ENCODE data around the gene ULBP3.
A peak's percentile ranks its signal among the peaks of the same experiment; 100 is the strongest.

ULBP3 gene

GRCh38 chr6:150043501-150044412 is 25.2 kb downstream of the ULBP3 start:
- H3K27ac ChIP-seq (ENCODE audit: low read depth, low read length) = no peak overlapping the region
- H3K4me1 ChIP-seq (ENCODE audit: control insufficient read depth, insufficient read depth, low read length, unreplicated experiment) = no peaks in the 10 kb centered on the region
- no peaks in the 10 kb centered on the region for H3K36me3 ChIP-seq (ENCODE audit: insufficient read depth, low read length)
- H3K27me3 ChIP-seq (ENCODE audit: insufficient read depth, low read length) = peaks cover 78% of the 10 kb centered on the region
- no peaks in the 10 kb centered on the region for H3K79me2 ChIP-seq (ENCODE audit: control insufficient read depth, insufficient read depth, low read length, unreplicated experiment)
- H3K4me3 ChIP-seq (ENCODE audit: low read depth, low read length) = no peak overlapping the region
- no peak overlapping the region for H2AFZ ChIP-seq (ENCODE audit: low read length, unreplicated experiment)

GRCh38 chr6:150043096-150043495 is 25.8 kb downstream of the ULBP3 start:
- H3K4me1 ChIP-seq (ENCODE audit: control insufficient read depth, insufficient read depth, low read length, unreplicated experiment) = peaks cover under 1% of the 10 kb centered on the region
- peaks cover 81% of the 10 kb centered on the region for H3K27me3 ChIP-seq (ENCODE audit: insufficient read depth, low read length)
- no peaks in the 10 kb centered on the region for H3K36me3 ChIP-seq (ENCODE audit: insufficient read depth, low read length)

GRCh38 chr6:150038202-150039062 is 30.5 kb downstream of the ULBP3 start:
- H3K4me3 ChIP-seq (ENCODE audit: low read depth, low read length) = peak overlapping the region; percentile 55
- peaks cover 97% of the 10 kb centered on the region for H3K27me3 ChIP-seq (ENCODE audit: insufficient read depth, low read length)
- H3K27ac ChIP-seq (ENCODE audit: low read depth, low read length) = no peak overlapping the region
- no peaks in the 10 kb centered on the region for H3K36me3 ChIP-seq (ENCODE audit: insufficient read depth, low read length)
- H3K79me2 ChIP-seq (ENCODE audit: control insufficient read depth, insufficient read depth, low read length, unreplicated experiment) = no peaks in the 10 kb centered on the region
- H2AFZ ChIP-seq (ENCODE audit: low read length, unreplicated experiment) = no peak overlapping the region
- peaks cover 7% of the 10 kb centered on the region for H3K4me1 ChIP-seq (ENCODE audit: control insufficient read depth, insufficient read depth, low read length, unreplicated experiment)

More at GRCh38 chr6:150043096-150043495, 25.8 kb downstream of the ULBP3 start:
- no peaks in the 10 kb centered on the region for H3K79me2 ChIP-seq (ENCODE audit: control insufficient read depth, insufficient read depth, low read length, unreplicated experiment)
- no peak overlapping the region for H2AFZ ChIP-seq (ENCODE audit: low read length, unreplicated experiment)
- H3K4me3 ChIP-seq (ENCODE audit: low read depth, low read length) = no peak overlapping the region
- H3K27ac ChIP-seq (ENCODE audit: low read depth, low read length) = no peak overlapping the region

- no peak overlapping the region for H2AFZ ChIP-seq (ENCODE audit: low read length, unreplicated experiment)
- H3K27ac ChIP-seq (ENCODE audit: low read depth, low read length) = no peak overlapping the region
- peaks cover 7% of the 10 kb centered on the region for H3K4me1 ChIP-seq (ENCODE audit: control insufficient read depth, insufficient read depth, low read length, unreplicated experiment)
- no peaks in the 10 kb centered on the region for H3K36me3 ChIP-seq (ENCODE audit: insufficient read depth, low read length)
- H3K4me3 ChIP-seq (ENCODE audit: low read depth, low read length) = peak overlapping the region; percentile 55
- no peaks in the 10 kb centered on the region for H3K79me2 ChIP-seq (ENCODE audit: control insufficient read depth, insufficient read depth, low read length, unreplicated experiment)
- peaks cover 96% of the 10 kb centered on the region for H3K27me3 ChIP-seq (ENCODE audit: insufficient read depth, low read length)
Measured at GRCh38 chr6:150037526-150038201, 31.3 kb downstream of the ULBP3 start.

GRCh38 chr6:150036081-150036480 is 32.8 kb downstream of the ULBP3 start:
- Histone ChIP-seq H3K4me3 (ENCODE audit: low read depth, low read length) (no peak overlapping the region), H3K27me3 (ENCODE audit: insufficient read depth, low read length) (peaks cover 90% of the 10 kb centered on the region), H3K36me3 (ENCODE audit: insufficient read depth, low read length) (no peaks in the 10 kb centered on the region), H2AFZ (ENCODE audit: low read length, unreplicated experiment) (no peak overlapping the region), H3K79me2 (ENCODE audit: control insufficient read depth, insufficient read depth, low read length, unreplicated experiment) (no peaks in the 10 kb centered on the region), H3K4me1 (ENCODE audit: control insufficient read depth, insufficient read depth, low read length, unreplicated experiment) (peaks cover 7% of the 10 kb centered on the region), H3K27ac (ENCODE audit: low read depth, low read length) (no peak overlapping the region)

- Histone ChIP-seq H3K4me1 (ENCODE audit: control insufficient read depth, insufficient read depth, low read length, unreplicated experiment) (peaks cover 7% of the 10 kb centered on the region), H3K79me2 (ENCODE audit: control insufficient read depth, insufficient read depth, low read length, unreplicated experiment) (no peaks in the 10 kb centered on the region), H3K27ac (ENCODE audit: low read depth, low read length) (no peak overlapping the region), H3K36me3 (ENCODE audit: insufficient read depth, low read length) (no peaks in the 10 kb centered on the region), H2AFZ (ENCODE audit: low read length, unreplicated experiment) (no peak overlapping the region), H3K4me3 (ENCODE audit: low read depth, low read length) (no peak overlapping the region), H3K27me3 (ENCODE audit: insufficient read depth, low read length) (peaks cover 84% of the 10 kb centered on the region)
Measured at GRCh38 chr6:150033207-150033771, 35.6 kb downstream of the ULBP3 start.

GRCh38 chr6:150032598-150032997 is 36.3 kb downstream of the ULBP3 start:
- Histone ChIP-seq H2AFZ (ENCODE audit: low read length, unreplicated experiment) (no peak overlapping the region), H3K27me3 (ENCODE audit: insufficient read depth, low read length) (peaks cover 84% of the 10 kb centered on the region), H3K4me1 (ENCODE audit: control insufficient read depth, insufficient read depth, low read length, unreplicated experiment) (peaks cover 2% of the 10 kb centered on the region), H3K4me3 (ENCODE audit: low read depth, low read length) (no peak overlapping the region), H3K36me3 (ENCODE audit: insufficient read depth, low read length) (no peaks in the 10 kb centered on the region), H3K79me2 (ENCODE audit: control insufficient read depth, insufficient read depth, low read length, unreplicated experiment) (no peaks in the 10 kb centered on the region), H3K27ac (ENCODE audit: low read depth, low read length) (no peak overlapping the region)

- no peaks in the 10 kb centered on the region for H3K4me1 ChIP-seq (ENCODE audit: control insufficient read depth, insufficient read depth, low read length, unreplicated experiment)
- no peaks in the 10 kb centered on the region for H3K36me3 ChIP-seq (ENCODE audit: insufficient read depth, low read length)
- no peak overlapping the region for H3K4me3 ChIP-seq (ENCODE audit: low read depth, low read length)
- H3K27ac ChIP-seq (ENCODE audit: low read depth, low read length) = no peak overlapping the region
- no peaks in the 10 kb centered on the region for H3K79me2 ChIP-seq (ENCODE audit: control insufficient read depth, insufficient read depth, low read length, unreplicated experiment)
- peaks cover 81% of the 10 kb centered on the region for H3K27me3 ChIP-seq (ENCODE audit: insufficient read depth, low read length)
- H2AFZ ChIP-seq (ENCODE audit: low read length, unreplicated experiment) = no peak overlapping the region
Measured at GRCh38 chr6:150030611-150031010, 38.3 kb downstream of the ULBP3 start.

GRCh38 chr6:150029749-150030148 is 39.2 kb downstream of the ULBP3 start:
- Histone ChIP-seq H3K79me2 (ENCODE audit: control insufficient read depth, insufficient read depth, low read length, unreplicated experiment) (no peaks in the 10 kb centered on the region), H3K27me3 (ENCODE audit: insufficient read depth, low read length) (peaks cover 73% of the 10 kb centered on the region), H3K36me3 (ENCODE audit: insufficient read depth, low read length) (no peaks in the 10 kb centered on the region), H3K27ac (ENCODE audit: low read depth, low read length) (no peak overlapping the region), H2AFZ (ENCODE audit: low read length, unreplicated experiment) (no peak overlapping the region), H3K4me3 (ENCODE audit: low read depth, low read length) (no peak overlapping the region), H3K4me1 (ENCODE audit: control insufficient read depth, insufficient read depth, low read length, unreplicated experiment) (peaks cover 6% of the 10 kb centered on the region)

- Histone ChIP-seq H3K27ac (ENCODE audit: low read depth, low read length) (no peak overlapping the region), H3K79me2 (ENCODE audit: control insufficient read depth, insufficient read depth, low read length, unreplicated experiment) (no peaks in the 10 kb centered on the region), H3K27me3 (ENCODE audit: insufficient read depth, low read length) (peaks cover 68% of the 10 kb centered on the region), H2AFZ (ENCODE audit: low read length, unreplicated experiment) (no peak overlapping the region), H3K4me3 (ENCODE audit: low read depth, low read length) (no peak overlapping the region), H3K36me3 (ENCODE audit: insufficient read depth, low read length) (no peaks in the 10 kb centered on the region), H3K4me1 (ENCODE audit: control insufficient read depth, insufficient read depth, low read length, unreplicated experiment) (peaks cover 6% of the 10 kb centered on the region)
Measured at GRCh38 chr6:150029276-150029675, 39.6 kb downstream of the ULBP3 start.

All from ACC112 (cell line).